ENCODE results near the gene IGIP.
"Not testable (repeated sequence)": the region's sequence is repeated elsewhere in the genome, so short reads cannot be mapped to it uniquely, and the experiment has no call there.

DNA sequence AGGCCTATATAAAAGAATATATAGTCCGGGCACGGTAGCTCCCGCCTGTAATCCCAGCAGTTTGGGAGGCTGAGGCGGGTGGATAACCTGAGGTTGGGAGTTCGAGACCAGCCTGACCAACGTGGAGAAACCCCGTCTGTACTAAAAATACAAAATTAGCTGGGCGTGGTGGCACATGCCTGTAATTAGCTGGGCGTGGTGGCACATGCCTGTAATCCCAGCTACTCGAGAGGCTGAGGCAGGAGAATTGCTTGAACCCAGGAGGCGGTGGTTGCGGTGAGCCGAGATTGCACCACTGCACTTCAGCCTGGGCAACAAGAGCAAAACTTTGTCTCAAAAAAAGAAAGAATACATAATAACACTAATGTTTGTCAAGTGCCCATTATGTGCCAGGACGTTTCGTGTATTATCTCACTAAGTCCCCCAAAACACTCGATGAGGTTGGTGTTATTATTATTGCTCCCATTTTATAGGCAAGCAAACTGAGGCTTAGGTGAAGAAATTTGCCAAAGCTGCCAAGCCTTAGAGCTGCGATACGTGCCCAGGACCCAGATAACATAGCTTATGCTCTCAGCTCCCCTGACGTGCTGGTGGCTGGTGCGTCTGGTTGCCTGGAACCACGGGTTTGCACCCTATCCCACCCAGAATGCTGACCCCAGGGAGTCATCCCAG, 29.1 kb downstream of the IGIP start:
- not testable (repeated sequence) for TF ChIP-seq CHD2 (IDR thresholded peaks at IDR 0.05; ENCODE audit: low read length, partially characterized antibody); GATA2 (CRISPR knock-in tag; IDR thresholded peaks at IDR 0.05); YY1 (IDR thresholded peaks at IDR 0.05; ENCODE audit: low read depth); RAD21 (IDR thresholded peaks at IDR 0.05; ENCODE audit: low read length); POLR2AphosphoS5 (IDR thresholded peaks at IDR 0.05; ENCODE audit: low read depth, low read length)
- TF ChIP-seq, protein P1, sequence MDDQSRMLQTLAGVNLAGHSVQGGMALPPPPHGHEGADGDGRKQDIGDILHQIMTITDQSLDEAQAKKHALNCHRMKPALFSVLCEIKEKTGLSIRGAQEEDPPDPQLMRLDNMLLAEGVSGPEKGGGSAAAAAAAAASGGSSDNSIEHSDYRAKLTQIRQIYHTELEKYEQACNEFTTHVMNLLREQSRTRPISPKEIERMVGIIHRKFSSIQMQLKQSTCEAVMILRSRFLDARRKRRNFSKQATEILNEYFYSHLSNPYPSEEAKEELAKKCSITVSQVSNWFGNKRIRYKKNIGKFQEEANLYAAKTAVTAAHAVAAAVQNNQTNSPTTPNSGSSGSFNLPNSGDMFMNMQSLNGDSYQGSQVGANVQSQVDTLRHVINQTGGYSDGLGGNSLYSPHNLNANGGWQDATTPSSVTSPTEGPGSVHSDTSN (IDR thresholded peaks at IDR 0.05) = not testable (repeated sequence)
- TF ChIP-seq, protein P2, sequence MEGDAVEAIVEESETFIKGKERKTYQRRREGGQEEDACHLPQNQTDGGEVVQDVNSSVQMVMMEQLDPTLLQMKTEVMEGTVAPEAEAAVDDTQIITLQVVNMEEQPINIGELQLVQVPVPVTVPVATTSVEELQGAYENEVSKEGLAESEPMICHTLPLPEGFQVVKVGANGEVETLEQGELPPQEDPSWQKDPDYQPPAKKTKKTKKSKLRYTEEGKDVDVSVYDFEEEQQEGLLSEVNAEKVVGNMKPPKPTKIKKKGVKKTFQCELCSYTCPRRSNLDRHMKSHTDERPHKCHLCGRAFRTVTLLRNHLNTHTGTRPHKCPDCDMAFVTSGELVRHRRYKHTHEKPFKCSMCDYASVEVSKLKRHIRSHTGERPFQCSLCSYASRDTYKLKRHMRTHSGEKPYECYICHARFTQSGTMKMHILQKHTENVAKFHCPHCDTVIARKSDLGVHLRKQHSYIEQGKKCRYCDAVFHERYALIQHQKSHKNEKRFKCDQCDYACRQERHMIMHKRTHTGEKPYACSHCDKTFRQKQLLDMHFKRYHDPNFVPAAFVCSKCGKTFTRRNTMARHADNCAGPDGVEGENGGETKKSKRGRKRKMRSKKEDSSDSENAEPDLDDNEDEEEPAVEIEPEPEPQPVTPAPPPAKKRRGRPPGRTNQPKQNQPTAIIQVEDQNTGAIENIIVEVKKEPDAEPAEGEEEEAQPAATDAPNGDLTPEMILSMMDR (IDR thresholded peaks at IDR 0.05) = not testable (repeated sequence)
- TF ChIP-seq, protein P3, sequence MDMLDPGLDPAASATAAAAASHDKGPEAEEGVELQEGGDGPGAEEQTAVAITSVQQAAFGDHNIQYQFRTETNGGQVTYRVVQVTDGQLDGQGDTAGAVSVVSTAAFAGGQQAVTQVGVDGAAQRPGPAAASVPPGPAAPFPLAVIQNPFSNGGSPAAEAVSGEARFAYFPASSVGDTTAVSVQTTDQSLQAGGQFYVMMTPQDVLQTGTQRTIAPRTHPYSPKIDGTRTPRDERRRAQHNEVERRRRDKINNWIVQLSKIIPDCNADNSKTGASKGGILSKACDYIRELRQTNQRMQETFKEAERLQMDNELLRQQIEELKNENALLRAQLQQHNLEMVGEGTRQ (IDR thresholded peaks at IDR 0.05; ENCODE audit: borderline replicate concordance, low read depth, low read length) = not testable (repeated sequence)
